Esophagus squamous epithelium (tissue), 4 donors: ENCODE results near the gene MRPS10.

Experiments used
- CTCF ChIP-seq, 6 experiments: fragments of 450-650 bp in 4 of 6; fragments of 200-600 bp in 2 of 6; sonication (generic) in 2 of 6; IDR thresholded peaks; one replicate each; pipeline ENCODE4 v1.5.1; 2016 to 2019; ENCODE audit warnings: antibody characterized with exemption in 6 of 6, mild to moderate bottlenecking in 4 of 6, moderate library complexity in 4 of 6
- POLR2A ChIP-seq, 4 donors: fragments of 450-650 bp; IDR thresholded peaks; one replicate each; pipeline ENCODE4 v1.6.1; 2017; ENCODE audit warnings: antibody characterized with exemption in 4 of 4, mild to moderate bottlenecking in 4 of 4, moderate library complexity in 3 of 4

GRCh38 chr6:42184475-42184874 lies 33.2 kb downstream of the MRPS10 start:
- no peak for TF ChIP-seq POLR2A (IDR thresholded peaks at IDR 0.05)
- no peak for TF ChIP-seq CTCF (IDR thresholded peaks at IDR 0.05)
